CD4-positive, alpha-beta memory T cell (primary cell): ENCODE results near the gene S1PR3. TPM values are rescaled to one million over a fixed set of nuclear protein-coding genes. Genes with fewer than 3 reads are reported as not detected.

Experiments used
- CTCF ChIA-PET: fragments of 350-600 bp; sonication (Branson Sonifier 250); formaldehyde crosslinking; loops from one replicate; lab custom pipeline; 2021; ENCODE audit warnings: inconsistent platforms; ENCODE audit not compliant: partially characterized antibody; lab: Charles Lee
- POLR2A ChIA-PET: fragments of 350-600 bp; sonication (Branson Sonifier 250); formaldehyde crosslinking; loops from one replicate; lab custom pipeline; 2021; ENCODE audit not compliant: partially characterized antibody; lab: Charles Lee
- DNase-seq, 5 donors: peaks; one replicate each; pipeline versions ENCODE4 v3.0.0 to v3.0.0-alpha.2; 2020 to 2022; ENCODE audit warnings: mixed read lengths in 1 of 5
- H3K27ac ChIP-seq: one replicate; pipeline ENCODE4 v1.7.0; 2013; ENCODE audit warnings: low read depth, low read length
- H3K27me3 ChIP-seq: 2 replicates; pipeline ENCODE4 v1.7.0; 2013; ENCODE audit warnings: mild to moderate bottlenecking, low read length, moderate library complexity; ENCODE audit not compliant: insufficient read depth
- H3K36me3 ChIP-seq: 2 replicates; pipeline ENCODE4 v1.7.0; 2013; ENCODE audit warnings: mild to moderate bottlenecking, low read length, moderate library complexity; ENCODE audit not compliant: insufficient read depth
- H3K4me1 ChIP-seq: 2 replicates; pipeline ENCODE4 v1.7.0; 2013; ENCODE audit warnings: mild to moderate bottlenecking, low read length, moderate library complexity; ENCODE audit not compliant: insufficient read depth
- H3K4me3 ChIP-seq, 2 donors: one replicate each; pipeline ENCODE4 v1.7.0; 2013; ENCODE audit warnings: low read length in 2 of 2, mild to moderate bottlenecking in 1 of 2
- H3K9me3 ChIP-seq, 2 donors: one replicate each; pipeline ENCODE4 v1.7.0; 2013; ENCODE audit warnings: low read length in 2 of 2, control low read depth in 1 of 2; ENCODE audit not compliant: control insufficient read depth in 1 of 2
- H3K27ac Mint-ChIP-seq, 7 donors: one replicate each; pipeline ENCODE4 v1.8.0; 2020 to 2021; ENCODE audit warnings: mixed read lengths in 7 of 7, mild to moderate bottlenecking in 6 of 7, inconsistent platforms in 3 of 7, moderate library complexity in 3 of 7
- H3K27me3 Mint-ChIP-seq, 2 donors: one replicate each; pipeline ENCODE4 v1.8.0; 2020 to 2021; ENCODE audit warnings: mixed read lengths in 2 of 2
- H3K36me3 Mint-ChIP-seq, 2 donors: one replicate each; pipeline ENCODE4 v1.8.0; 2020 to 2021; ENCODE audit warnings: mixed read lengths in 2 of 2, inconsistent platforms in 1 of 2, mild to moderate bottlenecking in 1 of 2
- H3K4me1 Mint-ChIP-seq, 4 donors: one replicate each; pipeline ENCODE4 v1.8.0; 2020 to 2021; ENCODE audit warnings: mixed read lengths in 4 of 4, mild to moderate bottlenecking in 1 of 4
- H3K4me3 Mint-ChIP-seq, 8 donors: one replicate each; pipeline ENCODE4 v1.8.0; 2020 to 2021; ENCODE audit warnings: mixed read lengths in 8 of 8, mild to moderate bottlenecking in 7 of 8, moderate library complexity in 6 of 8, inconsistent platforms in 3 of 8
- H3K9me3 Mint-ChIP-seq, 8 donors: one replicate each; pipeline ENCODE4 v1.8.0; 2020 to 2021; ENCODE audit warnings: mixed read lengths in 8 of 8, mild to moderate bottlenecking in 5 of 8, inconsistent platforms in 3 of 8, moderate library complexity in 1 of 8
- intact Hi-C: fragments of 100-400 bp; cut with micrococcal nuclease; formaldehyde crosslinking; loops from one replicate; pipeline ENCODE4 v1.15.1; 2023
- polyA plus RNA-seq, 2 donors: library from polyadenylated mRNA; unstranded; fragments of 300-500 nt; fragmentation: Illumina TruSeq; gene quantifications; one replicate each; pipeline ENCODE4 v1.2.3, GENCODE V29; 2021
- total RNA-seq, 2 experiments: library from RNA; stranded (reverse); gene quantifications; one replicate each; pipeline ENCODE4 v1.2.3, GENCODE V29; 2021

S1PR3 gene
- total and polyA plus RNA-seq, 4 experiments from 2014 or later, result not detected

DNA sequence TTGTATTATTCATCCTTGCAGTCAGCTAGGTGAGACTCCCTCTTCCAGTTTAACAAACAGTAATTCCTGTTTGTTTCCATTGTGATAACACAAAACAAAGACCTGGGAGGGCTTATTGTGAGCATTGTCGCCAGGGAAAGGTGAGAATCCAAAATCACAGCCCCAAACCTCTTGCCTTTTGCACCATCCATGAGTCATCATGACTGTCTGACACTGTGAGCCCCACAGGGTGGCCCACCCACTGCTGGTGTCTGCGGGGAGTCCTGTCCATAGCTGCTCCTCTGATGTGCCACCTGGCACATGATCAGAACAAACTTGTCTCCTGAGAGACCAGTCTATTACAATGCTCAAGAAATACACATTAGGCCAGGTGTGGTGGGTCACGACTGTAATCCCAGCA, 33.7 kb upstream of the S1PR3 start:
- H3K27ac ChIP-seq, result no peak overlapping the region
- intact Hi-C loops, result no loop called here
- CTCF ChIA-PET, result no interaction called here
- H3K4me1 ChIP-seq, result no peaks in the 10 kb centered on the region
- H3K4me3 ChIP-seq, result no peak overlapping the region
- Mint-ChIP-seq H3K9me3 (no peaks in the 10 kb centered on the region), H3K4me1 (peaks cover 0 to 5% (median 0%) of the 10 kb centered on the region in 4 donors), H3K36me3 (no peaks in the 10 kb centered on the region), H3K27ac (no peak overlapping the region), H3K27me3 (peaks cover 3 to 9% of the 10 kb centered on the region in 2 donors), H3K4me3 (no peak overlapping the region)
- DNase-seq, result no peak
- POLR2A ChIA-PET, result no interaction called here
- H3K27me3 ChIP-seq, result no peaks in the 10 kb centered on the region
- no peaks in the 10 kb centered on the region for H3K36me3 ChIP-seq
- H3K9me3 ChIP-seq, result no peaks in the 10 kb centered on the region

- Histone ChIP-seq H3K4me1 (no peaks in the 10 kb centered on the region), H3K4me3 (no peak overlapping the region), H3K27me3 (no peaks in the 10 kb centered on the region), H3K36me3 (no peaks in the 10 kb centered on the region), H3K9me3 (no peaks in the 10 kb centered on the region), H3K27ac (no peak overlapping the region)
- peaks cover 1 to 8% of the 10 kb centered on the region in 2 donors for H3K27me3 Mint-ChIP-seq
- POLR2A ChIA-PET, result no interaction called here
- CTCF ChIA-PET, result no interaction called here
- DNase-seq, result no peak
- no peak overlapping the region for H3K4me3 Mint-ChIP-seq
- H3K36me3 Mint-ChIP-seq, result no peaks in the 10 kb centered on the region
- no peak overlapping the region for H3K27ac Mint-ChIP-seq
- H3K9me3 Mint-ChIP-seq, result no peaks in the 10 kb centered on the region
- intact Hi-C loops, result no loop called here
- H3K4me1 Mint-ChIP-seq, result no peaks in the 10 kb centered on the region
Observed at GRCh38 chr9:88959727-88960469, 31.4 kb upstream of the S1PR3 start.

- Mint-ChIP-seq H3K9me3 (no peaks in the 10 kb centered on the region), H3K27me3 (peaks cover 0 to 5% of the 10 kb centered on the region in 2 donors), H3K27ac (no peak overlapping the region), H3K4me3 (no peak overlapping the region), H3K4me1 (no peaks in the 10 kb centered on the region), H3K36me3 (no peaks in the 10 kb centered on the region)
- H3K4me3 ChIP-seq, result no peak overlapping the region
- ChIA-PET CTCF (no interaction called here), POLR2A (no interaction called here)
- H3K4me1 ChIP-seq, result no peaks in the 10 kb centered on the region
- H3K9me3 ChIP-seq, result no peaks in the 10 kb centered on the region
- no peak overlapping the region for H3K27ac ChIP-seq
- intact Hi-C loops, result no loop called here
- no peaks in the 10 kb centered on the region for H3K27me3 ChIP-seq
- no peaks in the 10 kb centered on the region for H3K36me3 ChIP-seq
- DNase-seq, result no peak
Observed at GRCh38 chr9:88960632-88961031, 30.6 kb upstream of the S1PR3 start.

- H3K4me3 Mint-ChIP-seq, result no peak overlapping the region
- H3K9me3 Mint-ChIP-seq, result no peaks in the 10 kb centered on the region
- H3K4me3 ChIP-seq, result no peak overlapping the region
- no peaks in the 10 kb centered on the region for H3K4me1 ChIP-seq
- H3K27me3 Mint-ChIP-seq, result peaks cover 2 to 6% of the 10 kb centered on the region in 2 donors
- H3K36me3 ChIP-seq, result no peaks in the 10 kb centered on the region
- POLR2A ChIA-PET, result no interaction called here
- no peak overlapping the region for H3K27ac ChIP-seq
- H3K4me1 Mint-ChIP-seq, result no peaks in the 10 kb centered on the region
- no peaks in the 10 kb centered on the region for H3K9me3 ChIP-seq
- no peak for DNase-seq
- intact Hi-C loops, result no loop called here
- H3K27me3 ChIP-seq, result no peaks in the 10 kb centered on the region
- no peak overlapping the region for H3K27ac Mint-ChIP-seq
- CTCF ChIA-PET, result no interaction called here
- no peaks in the 10 kb centered on the region for H3K36me3 Mint-ChIP-seq
Observed at GRCh38 chr9:88965473-88965872, 25.8 kb upstream of the S1PR3 start.

GRCh38 chr9:88966894-88967676, 24.2 kb upstream of the S1PR3 start:
- peaks cover 2 to 6% of the 10 kb centered on the region in 2 donors for H3K27me3 Mint-ChIP-seq
- H3K9me3 Mint-ChIP-seq, result no peaks in the 10 kb centered on the region
- ChIA-PET CTCF (no interaction called here), POLR2A (no interaction called here)
- no peak for DNase-seq
- no peaks in the 10 kb centered on the region for H3K9me3 ChIP-seq
- no peak overlapping the region for H3K4me3 ChIP-seq
- H3K27me3 ChIP-seq, result no peaks in the 10 kb centered on the region
- no peaks in the 10 kb centered on the region for H3K4me1 Mint-ChIP-seq
- no peaks in the 10 kb centered on the region for H3K36me3 Mint-ChIP-seq
- no peak overlapping the region for H3K27ac ChIP-seq
- no peak overlapping the region for H3K27ac Mint-ChIP-seq
- H3K4me3 Mint-ChIP-seq, result no peak overlapping the region
- intact Hi-C loops, result no loop called here
- H3K4me1 ChIP-seq, result no peaks in the 10 kb centered on the region
- H3K36me3 ChIP-seq, result no peaks in the 10 kb centered on the region

- Mint-ChIP-seq H3K27ac (no peak overlapping the region), H3K27me3 (peaks cover 2 to 3% of the 10 kb centered on the region in 2 donors), H3K9me3 (no peaks in the 10 kb centered on the region), H3K4me3 (no peak overlapping the region), H3K4me1 (no peaks in the 10 kb centered on the region), H3K36me3 (no peaks in the 10 kb centered on the region)
- Histone ChIP-seq H3K9me3 (no peaks in the 10 kb centered on the region), H3K4me3 (no peak overlapping the region), H3K4me1 (no peaks in the 10 kb centered on the region), H3K36me3 (no peaks in the 10 kb centered on the region), H3K27ac (no peak overlapping the region), H3K27me3 (no peaks in the 10 kb centered on the region)
- intact Hi-C loops, result no loop called here
- CTCF ChIA-PET, result no interaction called here
- POLR2A ChIA-PET, result no interaction called here
- no peak for DNase-seq
Observed at GRCh38 chr9:88968799-88969198, 22.5 kb upstream of the S1PR3 start.

GRCh38 chr9:88969646-88970373, 21.5 kb upstream of the S1PR3 start:
- no peaks in the 10 kb centered on the region for H3K4me1 Mint-ChIP-seq
- DNase-seq, result no peak
- CTCF ChIA-PET, result no interaction called here
- H3K27me3 Mint-ChIP-seq, result peaks cover 2 to 3% of the 10 kb centered on the region in 2 donors
- intact Hi-C loops, result no loop called here
- no peaks in the 10 kb centered on the region for H3K9me3 Mint-ChIP-seq
- H3K27ac Mint-ChIP-seq, result no peak overlapping the region
- no peak overlapping the region for H3K4me3 Mint-ChIP-seq
- Histone ChIP-seq H3K36me3 (no peaks in the 10 kb centered on the region), H3K4me3 (no peak overlapping the region), H3K4me1 (no peaks in the 10 kb centered on the region), H3K27ac (no peak overlapping the region), H3K9me3 (no peaks in the 10 kb centered on the region), H3K27me3 (no peaks in the 10 kb centered on the region)
- POLR2A ChIA-PET, result no interaction called here
- no peaks in the 10 kb centered on the region for H3K36me3 Mint-ChIP-seq
